NCI-H2196 treated with DMSO at 0.1 percent for 48 hours (cell line): ENCODE measurements around the gene GLDN.
"Not testable (repeated sequence)": the region's sequence is repeated elsewhere in the genome, so short reads cannot be mapped to it uniquely, and the experiment has no call there.

Experiments used
- DNase-seq: peaks from one replicate; lab custom pipeline; 2025; ENCODE audit not compliant: unreplicated experiment; lab: John Stamatoyannopoulos, UW

GLDN gene

GRCh38 chr15:51386960-51387698 lies 45.7 kb downstream of the GLDN start:
- no peak for DNase-seq

- DNase-seq, result no peak
Measured at GRCh38 chr15:51387699-51388041, 46.2 kb downstream of the GLDN start.

- DNase-seq, result no peak
Measured at GRCh38 chr15:51388726-51389125, 47.3 kb downstream of the GLDN start.

- no peak for DNase-seq
Measured at GRCh38 chr15:51390241-51390965, 48.9 kb downstream of the GLDN start.

- DNase-seq, result no peak
Measured at GRCh38 chr15:51390966-51391422, 49.5 kb downstream of the GLDN start.

GRCh38 chr15:51396921-51397320 lies 55.5 kb downstream of the GLDN start:
- no peak for DNase-seq

GRCh38 chr15:51398626-51399025 lies 57.2 kb downstream of the GLDN start:
- DNase-seq, result no peak

- DNase-seq, result no peak
Measured at GRCh38 chr15:51401051-51401780, 59.8 kb downstream of the GLDN start.

- no peak for DNase-seq
Measured at GRCh38 chr15:51401872-51402517, 60.5 kb downstream of the GLDN start.

- no peak for DNase-seq
Measured at GRCh38 chr15:51403072-51403878, 61.8 kb downstream of the GLDN start.

- DNase-seq, result no peak
Measured at GRCh38 chr15:51403946-51404695, 62.7 kb downstream of the GLDN start.

GRCh38 chr15:51405693-51406523 lies 64.5 kb downstream of the GLDN start:
- DNase-seq, result no peak

- no peak for DNase-seq
Measured at GRCh38 chr15:51414256-51414860, 72.9 kb downstream of the GLDN start.

- DNase-seq, result no peak
Measured at GRCh38 chr15:51416129-51416528, 74.7 kb downstream of the GLDN start.

- DNase-seq, result not testable (repeated sequence)
Measured at GRCh38 chr15:51423040-51423439, 81.6 kb downstream of the GLDN start.

- no peak for DNase-seq
Measured at GRCh38 chr15:51424780-51425179, 83.3 kb downstream of the GLDN start.

- no peak for DNase-seq
Measured at GRCh38 chr15:51425517-51426040, 84.1 kb downstream of the GLDN start.

GRCh38 chr15:51438526-51438925 lies 97.1 kb downstream of the GLDN start:
- no peak for DNase-seq
